SH-SY5Y (cell line): ENCODE measurements around the gene PGBD5.

Source experiments
- GATA2 ChIP-seq: IDR thresholded peaks from 2 replicates; pipeline ENCODE4 v1.6.1; 2011; ENCODE audit warnings: mild to moderate bottlenecking, low read depth, low read length
- GATA3 ChIP-seq: IDR thresholded peaks from 2 replicates; pipeline ENCODE4 v1.6.1; 2011; ENCODE audit warnings: low read depth, mild to moderate bottlenecking, low read length, moderate library complexity

DNA sequence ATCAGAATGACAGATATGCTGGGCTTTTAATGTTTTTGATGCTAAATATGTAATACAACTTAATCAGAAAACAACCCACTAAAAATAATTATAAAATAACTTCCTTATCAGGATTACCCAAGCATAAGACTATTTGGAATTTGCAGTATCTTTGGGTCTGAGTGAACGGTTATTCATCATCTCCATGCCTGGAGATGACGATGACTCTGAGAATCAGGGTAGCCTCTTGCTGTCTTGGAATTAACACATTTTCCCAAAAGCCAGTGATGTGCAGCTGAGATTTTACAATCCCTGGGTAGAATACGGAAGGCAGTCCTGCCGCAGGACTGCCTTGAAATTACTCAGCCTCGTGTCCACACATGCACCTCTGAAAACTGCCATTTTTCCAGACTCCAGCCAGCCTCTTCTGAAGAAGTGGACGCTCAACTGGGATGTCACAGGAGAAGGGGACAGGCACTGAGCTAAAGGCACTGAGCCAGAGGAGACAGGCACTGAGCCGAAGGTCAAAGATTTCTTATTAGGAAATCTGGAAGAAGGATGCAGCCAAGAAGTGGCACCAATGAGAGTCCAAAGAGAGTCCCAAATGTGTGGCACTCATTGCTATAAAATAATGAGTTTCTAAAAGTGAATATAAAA, 85.5 kb downstream of the PGBD5 start:
- TF ChIP-seq GATA3 (no peak), GATA2 (no peak)
